Vagina (tissue), 2 donors: ENCODE data around the gene CNOT2.

Experiments used
- POLR2A ChIP-seq, 2 donors: fragments of 450-650 bp; IDR thresholded peaks; one replicate each; pipeline ENCODE4 v1.6.1; 2017; ENCODE audit warnings: antibody characterized with exemption in 2 of 2, mild to moderate bottlenecking in 2 of 2, moderate library complexity in 2 of 2
- POLR2AphosphoS5 ChIP-seq, 2 donors: sonication (generic); formaldehyde crosslinking; IDR thresholded peaks; one replicate each; pipeline ENCODE4 v1.9.0; 2017; ENCODE audit warnings: antibody characterized with exemption in 2 of 2, mild to moderate bottlenecking in 2 of 2, low read depth in 1 of 2; ENCODE audit not compliant: insufficient read depth in 1 of 2
- TF ChIP-seq, protein P1 (sequence below), 3 experiments: fragments of 450-650 bp in 2 of 3; fragments of 200-600 bp in 1 of 3; sonication (generic) in 1 of 3; IDR thresholded peaks; one replicate each; pipeline ENCODE4 v1.5.1; 2017 to 2019; ENCODE audit warnings: antibody characterized with exemption in 3 of 3, mild to moderate bottlenecking in 2 of 3, moderate library complexity in 2 of 3

GRCh38 chr12:70329728-70330127 lies 86.5 kb downstream of the CNOT2 start:
- TF ChIP-seq, protein P1, sequence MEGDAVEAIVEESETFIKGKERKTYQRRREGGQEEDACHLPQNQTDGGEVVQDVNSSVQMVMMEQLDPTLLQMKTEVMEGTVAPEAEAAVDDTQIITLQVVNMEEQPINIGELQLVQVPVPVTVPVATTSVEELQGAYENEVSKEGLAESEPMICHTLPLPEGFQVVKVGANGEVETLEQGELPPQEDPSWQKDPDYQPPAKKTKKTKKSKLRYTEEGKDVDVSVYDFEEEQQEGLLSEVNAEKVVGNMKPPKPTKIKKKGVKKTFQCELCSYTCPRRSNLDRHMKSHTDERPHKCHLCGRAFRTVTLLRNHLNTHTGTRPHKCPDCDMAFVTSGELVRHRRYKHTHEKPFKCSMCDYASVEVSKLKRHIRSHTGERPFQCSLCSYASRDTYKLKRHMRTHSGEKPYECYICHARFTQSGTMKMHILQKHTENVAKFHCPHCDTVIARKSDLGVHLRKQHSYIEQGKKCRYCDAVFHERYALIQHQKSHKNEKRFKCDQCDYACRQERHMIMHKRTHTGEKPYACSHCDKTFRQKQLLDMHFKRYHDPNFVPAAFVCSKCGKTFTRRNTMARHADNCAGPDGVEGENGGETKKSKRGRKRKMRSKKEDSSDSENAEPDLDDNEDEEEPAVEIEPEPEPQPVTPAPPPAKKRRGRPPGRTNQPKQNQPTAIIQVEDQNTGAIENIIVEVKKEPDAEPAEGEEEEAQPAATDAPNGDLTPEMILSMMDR (IDR thresholded peaks at IDR 0.05), result no peak
- TF ChIP-seq POLR2A (IDR thresholded peaks at IDR 0.05) (no peak), POLR2AphosphoS5 (IDR thresholded peaks at IDR 0.05; ENCODE audit: insufficient read depth in 1 of 2, low read depth in 1 of 2) (no peak)
